ENCODE data around the gene DDOST. TPM values are rescaled to one million over a fixed set of nuclear protein-coding genes. Genes with fewer than 3 reads are reported as not detected.
A peak's percentile ranks its signal among the peaks of the same experiment; 100 is the strongest.

DDOST gene
- total and polyA plus RNA-seq, 10 of the 15 experiments (the other 5 are each of a cell fraction or from before 2014, with no cell fraction given), result 100 to 274 (median 201) TPM

DNA sequence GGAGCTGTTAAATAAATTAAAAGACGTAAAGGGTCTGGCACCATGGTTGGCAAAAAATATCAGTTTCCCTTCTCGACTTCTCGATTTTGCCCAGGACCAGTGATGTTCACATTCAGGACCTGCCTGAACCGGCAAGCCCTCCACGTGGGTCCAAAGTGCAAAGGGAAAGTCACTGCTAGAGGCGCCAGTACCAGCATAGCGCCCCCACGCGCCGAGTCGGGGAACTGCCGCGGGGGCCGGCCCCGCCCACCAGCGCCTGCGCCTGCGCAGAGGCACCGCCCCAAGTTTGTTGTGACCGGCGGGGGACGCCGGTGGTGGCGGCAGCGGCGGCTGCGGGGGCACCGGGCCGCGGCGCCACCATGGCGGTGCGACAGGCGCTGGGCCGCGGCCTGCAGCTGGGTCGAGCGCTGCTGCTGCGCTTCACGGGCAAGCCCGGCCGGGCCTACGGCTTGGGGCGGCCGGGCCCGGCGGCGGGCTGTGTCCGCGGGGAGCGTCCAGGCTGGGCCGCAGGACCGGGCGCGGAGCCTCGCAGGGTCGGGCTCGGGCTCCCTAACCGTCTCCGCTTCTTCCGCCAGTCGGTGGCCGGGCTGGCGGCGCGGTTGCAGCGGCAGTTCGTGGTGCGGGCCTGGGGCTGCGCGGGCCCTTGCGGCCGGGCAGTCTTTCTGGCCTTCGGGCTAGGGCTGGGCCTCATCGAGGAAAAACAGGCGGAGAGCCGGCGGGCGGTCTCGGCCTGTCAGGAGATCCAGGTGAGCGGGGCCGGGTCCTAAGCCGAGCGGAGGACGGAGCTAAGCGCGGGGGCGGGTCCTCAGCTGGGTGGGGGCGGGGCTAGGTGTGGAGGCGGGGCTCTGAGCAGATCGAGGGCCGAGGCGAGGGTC lies 27.7 kb downstream of the DDOST start, which contains the start of gene PINK1 (continued):
- TF ChIP-seq YY1 (IDR thresholded peaks at IDR 0.05; ENCODE audit: low read depth, low read length) (no peak), EGR1 (IDR thresholded peaks at IDR 0.05; ENCODE audit: borderline replicate concordance in 1 of 2, low read depth in 2 of 2, low read length in 2 of 2) (peak in 1 of 2 experiments; percentile 60; a peak in 2 of 3 replicates), CHD4 (IDR thresholded peaks at IDR 0.05) (no peak), SMAD1 (IDR thresholded peaks at IDR 0.05; ENCODE audit: low read depth, partially characterized antibody) (no peak), TAF1 (IDR thresholded peaks at IDR 0.05; ENCODE audit: borderline replicate concordance, low read depth, low read length) (no peak), EP300 (IDR thresholded peaks at IDR 0.05; ENCODE audit: borderline replicate concordance in 1 of 2, control insufficient read depth in 1 of 2, low read depth in 2 of 2, low read length in 2 of 2) (no peak), SREBF1 (IDR thresholded peaks at IDR 0.05; ENCODE audit: low read length) (no peak), SIX5 (IDR thresholded peaks at IDR 0.05; ENCODE audit: low read depth, low read length, severe bottlenecking) (no peak), CBFB (IDR thresholded peaks at IDR 0.05; ENCODE audit: low read depth) (no peak), IKZF1 (conservative IDR thresholded peaks at IDR 0.05) (peak; percentile 76), ZSCAN29 (IDR thresholded peaks at IDR 0.05) (no peak), HCFC1 (IDR thresholded peaks at IDR 0.05; ENCODE audit: low read length) (no peak), NR2F1 (conservative IDR thresholded peaks at IDR 0.05) (peak; percentile 33; the same call in 1 of the 2 replicates), PML (IDR thresholded peaks at IDR 0.05; ENCODE audit: low read length) (no peak)
- TF ChIP-seq, protein P1, sequence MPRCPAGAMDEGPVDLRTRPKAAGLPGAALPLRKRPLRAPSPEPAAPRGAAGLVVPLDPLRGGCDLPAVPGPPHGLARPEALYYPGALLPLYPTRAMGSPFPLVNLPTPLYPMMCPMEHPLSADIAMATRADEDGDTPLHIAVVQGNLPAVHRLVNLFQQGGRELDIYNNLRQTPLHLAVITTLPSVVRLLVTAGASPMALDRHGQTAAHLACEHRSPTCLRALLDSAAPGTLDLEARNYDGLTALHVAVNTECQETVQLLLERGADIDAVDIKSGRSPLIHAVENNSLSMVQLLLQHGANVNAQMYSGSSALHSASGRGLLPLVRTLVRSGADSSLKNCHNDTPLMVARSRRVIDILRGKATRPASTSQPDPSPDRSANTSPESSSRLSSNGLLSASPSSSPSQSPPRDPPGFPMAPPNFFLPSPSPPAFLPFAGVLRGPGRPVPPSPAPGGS (IDR thresholded peaks at IDR 0.05; ENCODE audit: borderline replicate concordance, insufficient read depth, low read depth, low read length, poor library complexity, severe bottlenecking), result no peak
- TF ChIP-seq, protein P2, sequence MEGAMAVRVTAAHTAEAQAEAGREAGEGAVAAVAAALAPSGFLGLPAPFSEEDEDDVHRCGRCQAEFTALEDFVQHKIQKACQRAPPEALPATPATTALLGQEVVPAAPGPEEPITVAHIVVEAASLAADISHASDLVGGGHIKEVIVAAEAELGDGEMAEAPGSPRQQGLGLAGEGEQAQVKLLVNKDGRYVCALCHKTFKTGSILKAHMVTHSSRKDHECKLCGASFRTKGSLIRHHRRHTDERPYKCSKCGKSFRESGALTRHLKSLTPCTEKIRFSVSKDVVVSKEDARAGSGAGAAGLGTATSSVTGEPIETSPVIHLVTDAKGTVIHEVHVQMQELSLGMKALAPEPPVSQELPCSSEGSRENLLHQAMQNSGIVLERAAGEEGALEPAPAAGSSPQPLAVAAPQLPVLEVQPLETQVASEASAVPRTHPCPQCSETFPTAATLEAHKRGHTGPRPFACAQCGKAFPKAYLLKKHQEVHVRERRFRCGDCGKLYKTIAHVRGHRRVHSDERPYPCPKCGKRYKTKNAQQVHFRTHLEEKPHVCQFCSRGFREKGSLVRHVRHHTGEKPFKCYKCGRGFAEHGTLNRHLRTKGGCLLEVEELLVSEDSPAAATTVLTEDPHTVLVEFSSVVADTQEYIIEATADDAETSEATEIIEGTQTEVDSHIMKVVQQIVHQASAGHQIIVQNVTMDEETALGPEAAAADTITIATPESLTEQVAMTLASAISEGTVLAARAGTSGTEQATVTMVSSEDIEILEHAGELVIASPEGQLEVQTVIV (IDR thresholded peaks at IDR 0.05; ENCODE audit: borderline replicate concordance, partially characterized antibody), result no peak
- TF ChIP-seq, protein P3, sequence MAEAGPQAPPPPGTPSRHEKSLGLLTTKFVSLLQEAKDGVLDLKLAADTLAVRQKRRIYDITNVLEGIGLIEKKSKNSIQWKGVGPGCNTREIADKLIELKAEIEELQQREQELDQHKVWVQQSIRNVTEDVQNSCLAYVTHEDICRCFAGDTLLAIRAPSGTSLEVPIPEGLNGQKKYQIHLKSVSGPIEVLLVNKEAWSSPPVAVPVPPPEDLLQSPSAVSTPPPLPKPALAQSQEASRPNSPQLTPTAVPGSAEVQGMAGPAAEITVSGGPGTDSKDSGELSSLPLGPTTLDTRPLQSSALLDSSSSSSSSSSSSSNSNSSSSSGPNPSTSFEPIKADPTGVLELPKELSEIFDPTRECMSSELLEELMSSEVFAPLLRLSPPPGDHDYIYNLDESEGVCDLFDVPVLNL (IDR thresholded peaks at IDR 0.05; ENCODE audit: low read depth, low read length), result no peak
- TF ChIP-seq, protein P4, sequence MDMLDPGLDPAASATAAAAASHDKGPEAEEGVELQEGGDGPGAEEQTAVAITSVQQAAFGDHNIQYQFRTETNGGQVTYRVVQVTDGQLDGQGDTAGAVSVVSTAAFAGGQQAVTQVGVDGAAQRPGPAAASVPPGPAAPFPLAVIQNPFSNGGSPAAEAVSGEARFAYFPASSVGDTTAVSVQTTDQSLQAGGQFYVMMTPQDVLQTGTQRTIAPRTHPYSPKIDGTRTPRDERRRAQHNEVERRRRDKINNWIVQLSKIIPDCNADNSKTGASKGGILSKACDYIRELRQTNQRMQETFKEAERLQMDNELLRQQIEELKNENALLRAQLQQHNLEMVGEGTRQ (IDR thresholded peaks at IDR 0.05; ENCODE audit: borderline replicate concordance, low read depth, low read length), result no peak; the same call in 1 of the 2 replicates
- TF ChIP-seq, protein P5, sequence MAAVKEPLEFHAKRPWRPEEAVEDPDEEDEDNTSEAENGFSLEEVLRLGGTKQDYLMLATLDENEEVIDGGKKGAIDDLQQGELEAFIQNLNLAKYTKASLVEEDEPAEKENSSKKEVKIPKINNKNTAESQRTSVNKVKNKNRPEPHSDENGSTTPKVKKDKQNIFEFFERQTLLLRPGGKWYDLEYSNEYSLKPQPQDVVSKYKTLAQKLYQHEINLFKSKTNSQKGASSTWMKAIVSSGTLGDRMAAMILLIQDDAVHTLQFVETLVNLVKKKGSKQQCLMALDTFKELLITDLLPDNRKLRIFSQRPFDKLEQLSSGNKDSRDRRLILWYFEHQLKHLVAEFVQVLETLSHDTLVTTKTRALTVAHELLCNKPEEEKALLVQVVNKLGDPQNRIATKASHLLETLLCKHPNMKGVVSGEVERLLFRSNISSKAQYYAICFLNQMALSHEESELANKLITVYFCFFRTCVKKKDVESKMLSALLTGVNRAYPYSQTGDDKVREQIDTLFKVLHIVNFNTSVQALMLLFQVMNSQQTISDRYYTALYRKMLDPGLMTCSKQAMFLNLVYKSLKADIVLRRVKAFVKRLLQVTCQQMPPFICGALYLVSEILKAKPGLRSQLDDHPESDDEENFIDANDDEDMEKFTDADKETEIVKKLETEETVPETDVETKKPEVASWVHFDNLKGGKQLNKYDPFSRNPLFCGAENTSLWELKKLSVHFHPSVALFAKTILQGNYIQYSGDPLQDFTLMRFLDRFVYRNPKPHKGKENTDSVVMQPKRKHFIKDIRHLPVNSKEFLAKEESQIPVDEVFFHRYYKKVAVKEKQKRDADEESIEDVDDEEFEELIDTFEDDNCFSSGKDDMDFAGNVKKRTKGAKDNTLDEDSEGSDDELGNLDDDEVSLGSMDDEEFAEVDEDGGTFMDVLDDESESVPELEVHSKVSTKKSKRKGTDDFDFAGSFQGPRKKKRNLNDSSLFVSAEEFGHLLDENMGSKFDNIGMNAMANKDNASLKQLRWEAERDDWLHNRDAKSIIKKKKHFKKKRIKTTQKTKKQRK (IDR thresholded peaks at IDR 0.05; ENCODE audit: low read depth, low read length), result no peak
